Suppressor macrophage treated with lipopolysaccharide for 1 hour (primary cell): Measurements from ENCODE around the gene NKD1.

Source experiments
- DNase-seq, 3 donors: peaks; one replicate each; pipeline ENCODE4 v3.0.0-alpha.2; 2020 to 2022

NKD1 gene

GRCh38 chr16:50538411-50539052 is 9.7 kb upstream of the NKD1 start:
- DNase-seq, result no peak

DNA sequence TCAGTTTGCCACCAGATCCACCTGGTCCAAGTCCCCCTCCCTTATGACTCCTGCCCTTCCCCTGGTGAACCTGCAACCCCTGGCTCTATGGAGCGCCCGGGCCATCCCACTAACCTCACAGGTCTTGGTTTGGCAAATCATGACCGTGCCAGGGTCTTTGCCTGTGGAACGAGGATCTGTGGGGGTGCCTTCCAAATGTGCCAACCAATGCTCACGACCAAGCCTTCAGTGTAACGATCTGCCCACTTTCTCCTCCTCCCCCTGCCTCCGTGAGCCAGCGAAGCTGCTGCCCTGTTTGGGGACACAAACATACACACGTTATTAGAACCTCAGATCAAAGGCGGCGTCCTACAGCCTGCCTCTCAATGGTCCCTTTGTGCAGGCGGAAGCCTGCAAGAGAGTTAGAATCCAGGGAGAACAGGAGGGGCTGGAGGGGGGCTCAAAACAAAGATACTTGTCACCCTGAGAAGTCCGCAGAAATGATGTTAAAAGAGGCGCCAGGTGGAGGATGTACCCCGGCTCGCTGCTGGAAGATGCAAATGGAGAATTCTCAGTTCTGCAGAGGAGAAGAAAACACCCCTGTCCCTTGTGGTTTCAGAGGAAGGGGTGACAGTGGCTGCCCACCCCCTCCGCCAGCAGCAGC is 9.0 kb upstream of the NKD1 start:
- no peak for DNase-seq

DNA sequence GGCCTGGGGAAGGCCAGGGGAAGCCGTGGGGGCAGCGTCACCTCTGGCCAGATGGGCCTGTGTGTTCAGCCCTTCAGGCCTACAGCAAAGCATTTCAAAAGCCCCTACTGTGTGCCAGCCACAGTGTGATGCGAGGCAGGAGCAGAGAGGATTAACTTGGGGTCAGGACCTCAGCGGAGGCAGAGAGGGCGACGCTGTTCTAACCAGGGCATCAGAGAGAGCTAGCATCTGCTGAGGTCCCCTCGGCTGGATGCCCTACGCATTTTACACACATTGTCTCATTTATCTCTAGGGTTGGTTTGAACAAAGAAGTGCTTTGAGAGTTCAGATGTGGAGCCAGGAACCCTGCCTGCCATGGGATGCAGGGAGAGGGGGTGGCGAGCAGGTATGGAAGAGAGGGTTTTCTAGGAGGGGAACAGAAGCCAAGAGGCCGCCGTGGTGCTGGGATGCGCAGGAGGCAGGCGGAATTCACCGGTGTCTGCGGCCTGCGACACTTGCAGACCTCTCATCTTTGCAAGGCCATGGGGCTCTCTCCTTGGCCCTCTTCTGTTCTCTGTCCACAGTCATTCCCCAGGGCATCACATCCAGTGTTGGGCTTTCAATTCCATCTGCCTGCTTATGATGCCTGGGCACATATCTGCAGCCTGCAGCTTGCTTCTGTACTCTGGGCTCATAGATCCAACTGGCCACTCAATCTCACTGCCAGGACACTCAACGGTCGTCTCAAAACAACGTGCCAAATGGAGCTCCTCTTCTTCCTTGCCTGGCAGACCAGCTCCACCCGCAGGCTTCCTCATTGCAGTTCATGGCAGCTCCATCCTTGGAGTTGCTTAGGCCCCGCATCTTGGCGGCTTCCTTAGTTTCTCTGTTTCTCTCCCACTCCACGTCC is 8.1 kb upstream of the NKD1 start:
- no peak for DNase-seq

GRCh38 chr16:50540711-50541007 is 7.5 kb upstream of the NKD1 start:
- DNase-seq, result no peak

DNA sequence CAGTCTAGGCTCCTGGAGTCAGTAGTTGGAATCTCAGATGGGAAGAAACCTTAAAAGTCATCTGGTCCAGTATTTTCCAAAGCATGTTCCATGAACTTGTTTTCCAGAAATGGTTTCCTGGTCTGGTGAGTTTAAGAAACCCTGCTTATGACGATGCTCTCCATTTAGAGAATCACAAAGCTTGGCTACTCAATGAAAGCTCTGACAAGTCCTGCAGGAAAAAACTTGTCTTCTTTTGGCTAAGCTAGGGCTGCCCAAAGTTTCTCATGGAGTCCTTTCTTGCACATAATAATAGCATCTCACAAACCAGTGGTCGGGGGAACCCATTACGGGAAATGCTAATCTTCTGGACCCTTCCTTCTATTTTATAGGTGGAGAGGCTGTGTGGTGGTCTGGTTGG is 5.5 kb upstream of the NKD1 start:
- DNase-seq, result no peak

DNA sequence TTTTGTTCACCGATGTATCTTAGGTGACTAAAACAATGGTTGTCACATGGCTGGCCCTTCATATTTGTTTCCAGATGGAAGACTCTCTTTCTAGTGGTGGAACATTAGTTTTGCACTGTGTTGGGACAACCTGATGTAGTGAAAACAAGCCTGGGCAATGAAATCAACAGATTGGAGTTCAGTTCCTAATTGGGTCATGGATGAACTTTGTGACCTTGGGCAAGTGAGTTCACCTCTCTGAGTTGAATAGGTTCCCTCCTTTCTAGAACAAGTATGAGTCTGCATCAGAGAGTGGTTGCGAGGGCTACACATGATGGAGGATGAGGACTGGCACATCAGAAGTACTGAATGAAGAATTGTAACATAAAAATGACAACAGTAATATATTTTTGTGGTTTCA is 2.1 kb upstream of the NKD1 start:
- DNase-seq, result no peak

- DNase-seq, result peak; percentile 47 to 64 (median 55)
Observed at GRCh38 chr16:50547340-50548124, 664 bp upstream of the NKD1 start.

- no peak for DNase-seq
Observed at GRCh38 chr16:50548909-50549560, 839 bp downstream of the NKD1 start.

GRCh38 chr16:50549561-50549915 is 1.3 kb downstream of the NKD1 start:
- DNase-seq, result no peak

DNA sequence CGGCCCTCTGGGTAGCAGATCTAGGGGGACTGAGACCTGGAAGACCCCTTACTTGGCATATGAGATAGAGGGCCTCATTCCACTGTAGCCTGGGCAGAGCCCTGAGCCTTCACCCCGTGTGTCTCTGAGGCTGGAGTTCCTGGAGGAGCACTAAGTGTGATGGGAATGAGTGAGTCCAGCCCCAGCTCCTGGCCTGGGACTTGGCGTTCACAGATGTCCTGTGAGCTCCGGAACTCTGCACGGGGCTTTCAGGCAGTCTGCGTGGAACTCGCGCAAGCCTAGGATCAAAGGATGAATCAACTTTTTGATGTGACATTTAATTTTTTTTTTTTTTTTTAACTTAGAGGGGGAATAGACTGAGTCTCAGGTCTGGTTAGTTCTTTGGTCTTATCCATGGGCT is 1.8 kb downstream of the NKD1 start:
- DNase-seq, result no peak

- no peak for DNase-seq
Observed at GRCh38 chr16:50550866-50551641, 2.9 kb downstream of the NKD1 start.

- no peak for DNase-seq
Observed at GRCh38 chr16:50552476-50553101, 4.4 kb downstream of the NKD1 start.

- DNase-seq, result no peak
Observed at GRCh38 chr16:50553182-50553710, 5.0 kb downstream of the NKD1 start.

DNA sequence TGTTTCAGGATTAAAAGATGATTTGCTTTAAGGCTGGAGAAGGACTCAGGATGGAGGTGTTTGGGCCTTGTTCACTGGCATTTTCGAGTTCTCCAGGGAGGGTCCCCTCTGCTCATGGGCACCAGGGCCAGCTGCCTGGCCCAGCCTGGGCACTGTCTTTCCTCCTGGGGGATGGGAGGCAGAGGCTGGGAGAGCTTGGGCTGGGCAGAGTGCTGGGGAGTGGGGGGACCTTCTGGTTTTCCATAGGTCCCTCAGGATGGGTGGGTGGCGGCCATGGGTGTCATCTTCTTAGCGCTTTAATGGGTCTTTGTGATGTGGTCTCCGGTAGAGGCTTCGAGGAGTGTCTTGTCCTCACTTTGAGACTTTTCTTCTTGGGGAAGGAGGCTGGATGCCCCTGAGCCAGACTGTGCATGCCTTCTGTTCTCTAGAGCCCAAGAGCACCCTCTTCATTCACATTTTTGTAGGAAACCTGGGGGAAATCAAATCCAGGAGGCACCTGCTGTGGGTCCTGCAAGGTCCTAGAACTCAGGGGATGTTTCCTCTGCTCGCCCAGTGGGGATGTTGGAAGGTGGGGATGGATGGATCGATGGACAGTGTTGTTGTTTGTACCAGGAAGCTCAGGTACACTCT is 5.7 kb downstream of the NKD1 start:
- DNase-seq, result no peak

- no peak for DNase-seq
Observed at GRCh38 chr16:50555269-50555875, 7.2 kb downstream of the NKD1 start.

GRCh38 chr16:50555952-50556673 is 7.9 kb downstream of the NKD1 start:
- DNase-seq, result no peak

- DNase-seq, result no peak
Observed at GRCh38 chr16:50557046-50557445, 8.8 kb downstream of the NKD1 start.

DNA sequence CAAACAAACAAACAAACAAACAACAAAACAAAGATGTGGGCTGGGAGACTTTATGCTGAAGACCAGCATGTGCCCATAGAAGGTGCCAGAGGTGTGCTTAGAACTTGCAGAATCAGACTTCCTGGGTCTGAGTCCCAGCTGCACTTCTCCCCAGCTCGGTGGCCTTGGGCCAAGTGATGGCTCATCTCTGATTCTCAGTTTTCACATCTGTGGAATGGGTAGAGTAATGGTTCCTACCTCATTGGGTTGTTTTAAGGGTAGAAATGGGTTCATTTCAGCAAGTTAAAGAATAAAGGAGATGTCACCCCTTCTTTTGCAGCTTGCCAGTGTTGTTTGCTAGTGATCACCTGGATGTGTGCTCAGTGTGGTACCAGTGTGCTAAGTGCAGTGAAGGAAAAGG is 10.7 kb downstream of the NKD1 start:
- DNase-seq, result no peak

- no peak for DNase-seq
Observed at GRCh38 chr16:50559342-50559741, 11.1 kb downstream of the NKD1 start.
